Esophagus (tissue), 2 donors: ENCODE results near the gene CGGBP1. TPM values are rescaled to one million over a fixed set of nuclear protein-coding genes. Genes with fewer than 3 reads are reported as not detected.
A peak's percentile ranks its signal among the peaks of the same experiment; 100 is the strongest.

Experiments used
- H3K27ac ChIP-seq, 2 donors: one replicate each; pipeline ENCODE4 v1.5.1; 2013; ENCODE audit warnings: low read depth in 2 of 2, mild to moderate bottlenecking in 2 of 2, inconsistent platforms in 1 of 2, low read length in 1 of 2, moderate library complexity in 1 of 2
- H3K27me3 ChIP-seq, 2 donors: one replicate each; pipeline ENCODE4 v1.6.1; 2013; ENCODE audit warnings: low read length in 2 of 2, control low read depth in 1 of 2, mild to moderate bottlenecking in 1 of 2; ENCODE audit not compliant: insufficient read depth in 2 of 2, control insufficient read depth in 1 of 2
- H3K36me3 ChIP-seq, 2 donors: one replicate each; pipeline ENCODE4 v1.6.1; 2013; ENCODE audit warnings: low read length in 1 of 2; ENCODE audit not compliant: control insufficient read depth in 2 of 2, insufficient read depth in 2 of 2
- H3K4me1 ChIP-seq, 2 donors: one replicate each; pipeline ENCODE4 v1.6.1; 2013; ENCODE audit warnings: low read length in 1 of 2; ENCODE audit not compliant: control insufficient read depth in 2 of 2, insufficient read depth in 2 of 2
- H3K4me3 ChIP-seq, 2 donors: one replicate each; pipeline ENCODE4 v1.5.1; 2013; ENCODE audit warnings: low read length in 2 of 2, mild to moderate bottlenecking in 2 of 2, low read depth in 1 of 2, moderate library complexity in 1 of 2
- H3K9me3 ChIP-seq, 2 donors: one replicate each; pipeline ENCODE4 v1.6.1; 2013; ENCODE audit warnings: mild to moderate bottlenecking in 2 of 2, low read depth in 1 of 2, low read length in 1 of 2, moderate library complexity in 1 of 2; ENCODE audit not compliant: control insufficient read depth in 2 of 2, insufficient read depth in 1 of 2
- WGBS, 2 donors: extraction: QIAGEN DNeasy Blood & Tissue Kit; methylation state at CpG; one replicate each; pipeline ENCODE4 v1.1.7; 2013; 5-methylcytosine and 5-hydroxymethylcytosine counted together
- polyA plus RNA-seq, 2 donors: library from polyadenylated mRNA; stranded (reverse); fragments of 200-250 nt; gene quantifications; one replicate each; pipeline ENCODE4 v1.2.3, GENCODE V29; 2013
- donor health status: healthy with polysubstance abuse.
- donor health status: Bipolar disorder and iron deficiency.

Gene CGGBP1, protein sequence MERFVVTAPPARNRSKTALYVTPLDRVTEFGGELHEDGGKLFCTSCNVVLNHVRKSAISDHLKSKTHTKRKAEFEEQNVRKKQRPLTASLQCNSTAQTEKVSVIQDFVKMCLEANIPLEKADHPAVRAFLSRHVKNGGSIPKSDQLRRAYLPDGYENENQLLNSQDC
- 10 to 100 TPM; 17.7 to 24.9 TPM for polyA plus RNA-seq

DNA sequence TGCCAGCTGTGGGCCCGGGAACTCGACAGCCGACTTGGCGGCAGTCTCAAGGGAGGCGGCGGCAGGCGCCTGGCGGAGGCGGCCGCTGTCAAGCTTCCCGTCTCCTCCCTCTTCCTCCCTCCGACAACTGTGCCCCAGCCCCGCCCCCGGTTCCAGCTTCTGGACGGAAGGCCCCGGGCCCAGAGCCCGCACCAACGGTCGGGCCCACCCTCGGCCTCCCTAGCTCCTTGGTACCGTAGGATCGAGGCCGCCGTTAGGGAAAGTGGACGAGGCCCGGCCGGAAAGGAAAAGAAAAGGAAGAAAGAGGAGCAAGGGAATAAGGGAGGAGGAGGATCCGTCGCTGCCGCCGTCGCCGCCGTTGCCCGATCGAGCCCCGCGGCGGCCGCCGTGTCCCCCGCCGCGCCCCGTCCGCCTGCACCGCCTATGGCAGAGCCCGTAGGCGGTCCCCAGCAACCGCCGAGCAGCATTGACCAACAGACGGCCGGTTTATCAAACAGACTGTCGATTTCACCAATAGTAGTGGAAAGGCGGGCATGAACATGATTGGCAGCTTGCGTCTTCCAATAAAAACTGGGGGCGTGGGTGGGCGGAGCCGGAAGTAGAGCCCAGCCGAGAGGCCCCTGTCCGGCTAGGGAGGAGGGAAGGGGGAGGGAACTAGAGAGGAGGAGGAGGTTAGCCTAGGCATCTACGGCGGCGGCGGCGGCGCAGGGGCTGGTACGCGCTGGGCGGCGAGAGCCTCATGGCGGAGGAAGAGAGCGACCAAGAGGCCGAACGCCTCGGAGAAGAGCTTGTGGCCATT, at the start of gene CGGBP1, which contains the start of gene ZNF654:
Gene CGGBP1 (minus strand): TSS at position 425 of the 799 bp plus-strand sequence. CDS start 3,029 bp downstream, outside the sequence.
Gene ZNF654 (plus strand): TSS at position 675 of the 799 bp plus-strand sequence. CDS start 65 bp downstream, at position 740.
- Histone ChIP-seq H3K4me3 (peak within 1 kb of the TSS; percentile 84 to 94), H3K27me3 (no peaks in the 10 kb centered on the region), H3K9me3 (no peaks in the 10 kb centered on the region), H3K36me3 (peaks cover 0 to 4% of the 10 kb centered on the region in 2 donors), H3K27ac (peak within 1 kb of the TSS; percentile 98 to 99), H3K4me1 (no peaks in the 10 kb centered on the region)
- 0% methylated on average over 65 to 76 of the region's 76 CpGs for whole genome bisulfite sequencing, 2 donors

DNA sequence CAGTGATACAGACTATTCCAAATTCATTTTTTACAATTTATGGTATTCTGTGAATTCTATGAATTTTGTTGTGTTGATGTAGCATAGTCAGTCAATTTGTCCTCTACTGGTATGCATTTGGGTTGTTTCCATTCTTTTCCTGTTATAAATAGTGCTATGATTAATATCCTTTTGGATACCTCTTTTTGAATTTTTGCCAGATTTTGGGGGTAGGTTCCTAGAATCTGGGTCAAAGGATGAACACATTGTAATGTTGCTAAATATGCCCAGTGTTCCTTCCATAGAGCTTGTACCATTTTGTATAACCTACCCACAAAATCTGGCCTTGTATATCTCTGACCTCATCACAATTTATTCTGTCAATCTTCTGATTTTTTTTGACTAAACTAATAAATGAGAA, 46.5 kb upstream of the CGGBP1 start:
- no peaks in the 10 kb centered on the region for H3K4me1 ChIP-seq
- no peak overlapping the region for H3K4me3 ChIP-seq
- H3K36me3 ChIP-seq = no peaks in the 10 kb centered on the region
- H3K9me3 ChIP-seq = no peaks in the 10 kb centered on the region
- H3K27ac ChIP-seq = no peak overlapping the region
- no peaks in the 10 kb centered on the region for H3K27me3 ChIP-seq

DNA sequence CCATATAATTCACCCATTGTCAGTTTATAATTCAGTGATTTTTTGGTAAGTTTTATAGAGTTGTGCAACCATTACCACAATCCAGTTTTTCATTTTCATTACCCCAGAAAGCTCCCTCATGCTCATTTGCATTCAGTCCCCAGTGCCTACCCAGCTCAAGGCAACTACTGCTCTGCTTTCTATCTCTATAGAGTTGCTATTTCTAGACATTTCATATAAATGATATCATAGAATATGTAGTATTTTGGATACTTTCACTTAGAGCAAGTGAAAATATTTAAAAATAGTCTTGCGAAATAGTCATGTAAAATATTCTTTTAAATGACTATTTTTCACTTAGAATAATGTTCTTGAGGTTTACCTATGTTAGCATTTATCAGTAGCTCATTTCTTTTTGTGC, 42.3 kb upstream of the CGGBP1 start:
- H3K36me3 ChIP-seq = no peaks in the 10 kb centered on the region
- H3K4me1 ChIP-seq = no peaks in the 10 kb centered on the region
- 96 to 100% methylated on average over 1 of the region's 1 CpG for WGBS, 2 donors
- H3K9me3 ChIP-seq = no peaks in the 10 kb centered on the region
- H3K27me3 ChIP-seq = no peaks in the 10 kb centered on the region
- H3K27ac ChIP-seq = no peak overlapping the region
- no peak overlapping the region for H3K4me3 ChIP-seq

DNA sequence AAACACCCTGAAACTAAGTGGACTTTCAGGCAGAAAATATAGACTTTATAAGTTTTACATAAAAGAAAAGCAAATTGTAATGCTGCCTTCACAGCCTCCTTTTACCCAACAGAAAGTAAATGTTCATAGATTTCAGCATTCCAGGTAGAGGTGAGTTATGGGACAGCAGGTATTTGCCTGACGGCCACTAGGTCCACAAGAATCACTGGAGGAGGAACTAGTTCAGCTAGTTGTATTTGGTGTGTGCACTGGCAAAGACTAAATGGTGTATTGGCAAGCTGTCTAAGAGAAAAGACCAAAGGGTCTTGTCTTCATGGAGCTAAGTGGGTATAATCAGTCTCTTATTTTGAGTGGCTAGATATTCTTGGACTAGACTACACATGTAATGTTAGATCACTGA, 34.5 kb upstream of the CGGBP1 start:
- Histone ChIP-seq H3K27me3 (no peaks in the 10 kb centered on the region), H3K27ac (no peak overlapping the region), H3K9me3 (no peaks in the 10 kb centered on the region), H3K4me3 (no peak overlapping the region), H3K36me3 (no peaks in the 10 kb centered on the region), H3K4me1 (no peaks in the 10 kb centered on the region)
- WGBS, 2 donors = 76 to 80% methylated on average over 1 of the region's 1 CpG

DNA sequence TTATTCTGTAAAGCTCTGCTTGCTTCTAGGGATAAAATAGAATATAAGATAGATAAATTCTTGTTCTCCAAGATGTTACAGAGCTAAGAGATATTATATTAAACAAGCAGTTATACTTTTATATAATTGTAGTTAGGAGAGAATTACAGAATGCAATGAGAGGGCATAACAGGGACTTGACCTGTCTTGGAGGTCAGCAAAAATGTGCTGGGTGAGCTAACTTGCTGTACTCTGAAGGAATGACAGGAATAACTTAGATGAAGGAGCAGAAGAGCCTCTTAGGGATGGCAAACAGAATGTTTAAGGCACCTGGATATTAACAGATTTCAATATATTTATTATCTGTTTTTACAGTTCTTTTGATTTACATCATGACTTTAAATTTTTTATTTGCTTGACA, 33.5 kb upstream of the CGGBP1 start:
- Histone ChIP-seq H3K9me3 (no peaks in the 10 kb centered on the region), H3K4me3 (no peak overlapping the region), H3K36me3 (no peaks in the 10 kb centered on the region), H3K27me3 (no peaks in the 10 kb centered on the region), H3K4me1 (no peaks in the 10 kb centered on the region), H3K27ac (no peak overlapping the region)

DNA sequence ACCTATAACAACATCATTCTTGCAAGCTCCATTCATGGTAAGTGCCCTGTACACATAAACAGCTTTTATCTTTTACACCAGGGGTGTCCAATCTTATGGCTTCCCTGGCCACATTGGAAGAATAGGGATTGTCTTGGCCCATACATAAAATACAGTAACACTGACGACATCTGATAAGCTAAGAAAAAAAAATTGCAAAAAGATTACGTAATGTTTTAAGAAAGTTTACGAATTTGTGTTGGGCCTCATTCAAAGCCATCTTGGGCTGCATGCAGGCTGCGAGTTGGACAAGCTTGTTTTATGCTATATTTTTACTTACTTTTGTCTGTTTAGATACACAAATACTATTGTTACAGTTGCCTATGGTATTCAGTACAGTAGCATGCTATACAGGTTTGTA, 31.9 kb upstream of the CGGBP1 start:
- H3K27me3 ChIP-seq = no peaks in the 10 kb centered on the region
- no peak overlapping the region for H3K4me3 ChIP-seq
- H3K27ac ChIP-seq = no peak overlapping the region
- no peaks in the 10 kb centered on the region for H3K4me1 ChIP-seq
- WGBS, 2 donors = 83 to 84% methylated on average over 4 of the region's 4 CpGs
- H3K9me3 ChIP-seq = no peaks in the 10 kb centered on the region
- no peaks in the 10 kb centered on the region for H3K36me3 ChIP-seq

DNA sequence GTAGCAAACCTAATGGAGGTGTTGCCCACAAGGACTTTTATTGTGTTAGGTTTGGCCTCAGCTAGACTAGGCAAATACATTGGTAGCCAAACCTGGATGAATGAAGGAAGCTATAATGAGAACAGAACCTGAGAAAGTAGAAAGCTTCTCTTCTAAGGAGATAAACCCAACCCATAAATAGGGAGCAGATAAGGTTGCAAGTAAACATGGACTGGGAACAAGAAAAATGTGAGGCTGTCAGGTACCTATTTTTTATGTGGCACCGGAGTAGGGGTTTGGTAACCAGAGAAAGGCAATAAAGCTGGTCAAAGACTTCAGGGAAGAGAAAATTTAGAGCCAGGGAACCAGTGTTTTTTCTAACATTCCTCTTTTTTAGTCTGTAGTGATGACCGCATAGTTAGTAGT, 25.3 kb upstream of the CGGBP1 start:
- no peaks in the 10 kb centered on the region for H3K9me3 ChIP-seq
- H3K27ac ChIP-seq = no peak overlapping the region
- H3K36me3 ChIP-seq = no peaks in the 10 kb centered on the region
- H3K4me1 ChIP-seq = no peaks in the 10 kb centered on the region
- no peaks in the 10 kb centered on the region for H3K27me3 ChIP-seq
- WGBS, 2 donors = 78 to 93% methylated on average over 2 of the region's 2 CpGs
- H3K4me3 ChIP-seq = no peak overlapping the region

DNA sequence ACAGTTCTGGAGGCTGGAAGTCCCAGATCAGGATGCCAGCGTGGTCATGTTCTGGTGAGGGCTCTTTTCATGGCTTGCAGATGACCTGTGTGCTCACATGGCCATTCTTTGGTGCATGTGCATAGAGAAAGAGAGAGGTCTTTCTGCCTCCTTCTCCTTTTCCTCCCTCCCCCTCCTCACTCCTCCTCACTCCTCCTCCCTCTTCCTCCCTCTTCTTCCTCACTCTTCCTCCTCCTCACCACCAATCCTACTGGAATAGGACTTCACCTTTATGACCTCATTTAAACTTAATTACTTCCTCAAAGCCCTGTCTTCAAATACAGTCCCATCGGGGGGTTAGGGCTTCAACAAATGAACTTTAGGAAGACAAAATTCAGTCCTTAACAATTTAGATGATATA, 24.0 kb upstream of the CGGBP1 start:
- H3K9me3 ChIP-seq = no peaks in the 10 kb centered on the region
- H3K4me1 ChIP-seq = no peaks in the 10 kb centered on the region
- no peaks in the 10 kb centered on the region for H3K36me3 ChIP-seq
- H3K27me3 ChIP-seq = no peaks in the 10 kb centered on the region
- H3K4me3 ChIP-seq = no peak overlapping the region
- no peak overlapping the region for H3K27ac ChIP-seq
- WGBS, 2 donors = 85 to 90% methylated on average over 2 of the region's 2 CpGs

DNA sequence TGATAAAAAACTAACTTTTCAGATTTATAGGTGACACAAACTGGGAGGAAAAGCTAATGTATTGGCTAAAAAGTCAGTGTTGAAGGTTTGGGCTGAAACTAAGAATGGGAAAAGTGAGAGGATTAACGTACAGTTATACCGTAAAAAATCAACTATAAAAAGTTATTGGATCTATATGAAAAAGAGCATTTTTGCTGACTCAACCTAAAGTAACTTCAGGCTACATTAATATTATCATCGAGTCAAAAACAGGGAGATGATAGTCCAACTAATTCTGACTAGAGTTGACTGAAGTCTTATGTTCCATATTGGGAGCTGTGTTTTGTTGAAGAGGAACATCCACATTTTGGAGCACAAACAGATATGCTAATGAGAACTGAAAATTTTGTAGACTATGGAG, 20.1 kb upstream of the CGGBP1 start:
- Histone ChIP-seq H3K9me3 (no peaks in the 10 kb centered on the region), H3K27ac (no peak overlapping the region)
- 96 to 98% methylated on average over 3 of the region's 3 CpGs for WGBS, 2 donors

DNA sequence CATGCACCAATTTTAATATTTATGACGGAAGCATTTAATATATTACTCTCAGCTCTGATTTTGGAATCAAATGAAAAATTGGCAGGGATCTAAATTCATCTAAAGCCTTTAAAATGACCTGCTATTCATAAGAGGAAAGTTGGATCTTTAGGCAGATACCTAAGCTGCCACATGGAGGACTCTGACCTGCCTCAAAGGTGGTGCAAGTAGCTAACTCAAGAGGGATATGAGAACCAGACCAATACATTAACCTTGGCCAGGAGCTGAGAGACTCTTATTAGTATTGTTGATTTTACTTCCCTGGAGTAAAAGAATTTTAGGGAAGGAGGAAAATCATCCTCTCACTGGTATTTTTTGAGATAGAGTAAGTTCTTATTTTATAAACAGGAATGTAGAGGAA, 17.9 kb upstream of the CGGBP1 start:
- Histone ChIP-seq H3K4me3 (no peak overlapping the region), H3K36me3 (no peaks in the 10 kb centered on the region), H3K9me3 (no peaks in the 10 kb centered on the region), H3K27ac (no peak overlapping the region), H3K4me1 (no peaks in the 10 kb centered on the region), H3K27me3 (no peaks in the 10 kb centered on the region)
- 97 to 98% methylated on average over 1 of the region's 1 CpG for WGBS, 2 donors

More for the DNA sequence above, 20.1 kb upstream of the CGGBP1 start:
- no peak overlapping the region for H3K4me3 ChIP-seq
- no peaks in the 10 kb centered on the region for H3K4me1 ChIP-seq
- no peaks in the 10 kb centered on the region for H3K27me3 ChIP-seq
- no peaks in the 10 kb centered on the region for H3K36me3 ChIP-seq
